H9 (cell line): ENCODE measurements around the gene MAPK14. TPM values are rescaled to one million over a fixed set of nuclear protein-coding genes. Genes with fewer than 3 reads are reported as not detected.

Source experiments
- DNase-seq: peaks from one replicate; pipeline ENCODE4 v3.0.0-alpha.2; 2017
- H2AFZ ChIP-seq: one replicate; pipeline ENCODE4 v1.6.1; 2013; ENCODE audit warnings: mild to moderate bottlenecking, low read length, control low read depth, moderate library complexity
- H2AK5ac ChIP-seq: 2 replicates; pipeline ENCODE4 v1.6.1; 2013; ENCODE audit warnings: low read length, control low read depth, mixed read lengths; ENCODE audit not compliant: insufficient read length
- H2BK120ac ChIP-seq: one replicate; pipeline ENCODE4 v1.6.1; 2013; ENCODE audit warnings: low read depth, mild to moderate bottlenecking, low read length, control low read depth, inconsistent platforms; ENCODE audit not compliant: poor library complexity, severe bottlenecking
- H2BK12ac ChIP-seq: 2 replicates; pipeline ENCODE4 v1.6.1; 2013; ENCODE audit warnings: low read length, control low read depth, mixed read lengths, low read depth; ENCODE audit not compliant: insufficient read length
- H2BK15ac ChIP-seq: 2 replicates; pipeline ENCODE4 v1.6.1; 2013; ENCODE audit warnings: low read depth, low read length, control low read depth
- H2BK20ac ChIP-seq: one replicate; pipeline ENCODE4 v1.6.1; 2013; ENCODE audit warnings: low read depth, mild to moderate bottlenecking, low read length, control low read depth, inconsistent platforms; ENCODE audit not compliant: poor library complexity, severe bottlenecking
- H2BK5ac ChIP-seq: 2 replicates; pipeline ENCODE4 v1.6.1; 2013; ENCODE audit warnings: low read length, control low read depth, mixed read lengths; ENCODE audit not compliant: insufficient read length
- H3K14ac ChIP-seq: 2 replicates; pipeline ENCODE4 v1.6.1; 2013; ENCODE audit warnings: low read length, control low read depth; ENCODE audit not compliant: insufficient read depth
- H3K18ac ChIP-seq: 2 replicates; pipeline ENCODE4 v1.6.1; 2013; ENCODE audit warnings: low read depth, mild to moderate bottlenecking, mixed read lengths, low read length, control low read depth; ENCODE audit not compliant: insufficient read length
- H3K23ac ChIP-seq: 2 replicates; pipeline ENCODE4 v1.6.1; 2013; ENCODE audit warnings: low read length, control low read depth, mixed read lengths, low read depth; ENCODE audit not compliant: insufficient read length
- H3K23me2 ChIP-seq: 2 replicates; pipeline ENCODE4 v1.6.1; 2013; ENCODE audit warnings: low read depth, mild to moderate bottlenecking, mixed read lengths, low read length, control low read depth; ENCODE audit not compliant: insufficient read length, poor library complexity, severe bottlenecking
- H3K27ac ChIP-seq: 2 replicates; pipeline ENCODE4 v1.5.1; 2013; ENCODE audit warnings: low read length, control low read depth, mixed read lengths, low read depth; ENCODE audit not compliant: insufficient read length
- H3K27me3 ChIP-seq: 2 replicates; pipeline ENCODE4 v1.6.1; 2013; ENCODE audit warnings: low read length, control low read depth, inconsistent platforms; ENCODE audit not compliant: insufficient read depth
- H3K4ac ChIP-seq: 2 replicates; pipeline ENCODE4 v1.6.1; 2013; ENCODE audit warnings: low read depth, mild to moderate bottlenecking, control low read depth, inconsistent platforms, low read length, moderate library complexity
- H3K4me1 ChIP-seq: 2 replicates; pipeline ENCODE4 v1.6.1; 2013; ENCODE audit warnings: low read length, control low read depth, inconsistent platforms; ENCODE audit not compliant: insufficient read depth
- H3K4me2 ChIP-seq: 2 replicates; pipeline ENCODE4 v1.6.1; 2013; ENCODE audit warnings: low read length, control low read depth, mixed read lengths; ENCODE audit not compliant: insufficient read length, insufficient read depth
- H3K56ac ChIP-seq: 2 replicates; pipeline ENCODE4 v1.6.1; 2013; ENCODE audit warnings: low read depth, mild to moderate bottlenecking, mixed read lengths, low read length, control low read depth; ENCODE audit not compliant: insufficient read length
- H3K79me1 ChIP-seq: 2 replicates; pipeline ENCODE4 v1.6.1; 2013; ENCODE audit warnings: low read depth, mild to moderate bottlenecking, moderate library complexity, low read length, control low read depth, inconsistent platforms; ENCODE audit not compliant: insufficient read depth, poor library complexity, severe bottlenecking
- H3K79me2 ChIP-seq: 2 replicates; pipeline ENCODE4 v1.6.1; 2013; ENCODE audit warnings: low read length, control low read depth, inconsistent platforms; ENCODE audit not compliant: insufficient read depth
- H3K9ac ChIP-seq: 2 replicates; pipeline ENCODE4 v1.6.1; 2013; ENCODE audit warnings: low read length, control low read depth, mixed read lengths; ENCODE audit not compliant: insufficient read length; ENCODE audit errors: extremely low read depth
- H3K9me3 ChIP-seq: one replicate; pipeline ENCODE4 v1.6.1; 2013; ENCODE audit warnings: low read depth, low read length, inconsistent platforms; ENCODE audit not compliant: control insufficient read depth
- H3T11ph ChIP-seq: one replicate; pipeline ENCODE4 v1.6.1; 2013; ENCODE audit warnings: mild to moderate bottlenecking, low read length, control low read depth, inconsistent platforms
- H4K20me1 ChIP-seq: one replicate; pipeline ENCODE4 v1.6.1; 2013; ENCODE audit not compliant: control insufficient read depth, insufficient read length, insufficient read depth
- H4K5ac ChIP-seq: 2 replicates; pipeline ENCODE4 v1.6.1; 2013; ENCODE audit warnings: low read depth, mild to moderate bottlenecking, mixed read lengths, low read length, control low read depth; ENCODE audit not compliant: insufficient read length
- H4K8ac ChIP-seq: replicated peaks from 2 replicates; pipeline ENCODE4 v1.6.1; 2013; ENCODE audit warnings: low read length, control low read depth, mixed read lengths, low read depth; ENCODE audit not compliant: insufficient read length
- H4K91ac ChIP-seq: 2 replicates; pipeline ENCODE4 v1.6.1; 2013; ENCODE audit warnings: low read depth, mild to moderate bottlenecking, moderate library complexity, mixed read lengths, low read length, control low read depth; ENCODE audit not compliant: insufficient read length
- H3K27ac Mint-ChIP-seq, 3 experiments: 2 replicates in 2 of 3; 3 replicates in 1 of 3; pipeline ENCODE4 v1.8.0; 2020 to 2021; ENCODE audit warnings: mixed read lengths in 3 of 3, mild to moderate bottlenecking in 1 of 3, moderate library complexity in 1 of 3
- H3K27me3 Mint-ChIP-seq: 2 replicates; pipeline ENCODE4 v1.8.0; 2021; ENCODE audit warnings: low read depth, mild to moderate bottlenecking, moderate library complexity, mixed read lengths
- H3K36me3 Mint-ChIP-seq, 3 experiments: 2 replicates in 2 of 3; 3 replicates in 1 of 3; pipeline ENCODE4 v1.8.0; 2020 to 2021; ENCODE audit warnings: low read depth in 3 of 3, mixed read lengths in 3 of 3; ENCODE audit not compliant: insufficient read depth in 1 of 3
- H3K4me1 Mint-ChIP-seq, 2 experiments: 2 replicates each; pipeline ENCODE4 v1.8.0; 2020; ENCODE audit warnings: mixed read lengths in 2 of 2
- H3K4me3 Mint-ChIP-seq, 2 experiments: 2 replicates in 1 of 2; 3 replicates in 1 of 2; pipeline ENCODE4 v1.8.0; 2020 to 2021; ENCODE audit warnings: mild to moderate bottlenecking in 2 of 2, mixed read lengths in 2 of 2, moderate library complexity in 1 of 2
- H3K9me3 Mint-ChIP-seq, 2 experiments: 2 replicates in 1 of 2; 3 replicates in 1 of 2; pipeline ENCODE4 v1.8.0; 2020; ENCODE audit warnings: mild to moderate bottlenecking in 2 of 2, mixed read lengths in 2 of 2, moderate library complexity in 1 of 2
- CTCF ChIP-seq: fragments of 200-600 bp; sonication (generic); conservative IDR thresholded peaks from 3 replicates; pipeline ENCODE4 v1.8.0; 2021; ENCODE audit warnings: antibody characterized with exemption, mild to moderate bottlenecking
- WGBS: extraction: QIAGEN DNeasy Blood & Tissue Kit; methylation state at CpG from one replicate; pipeline ENCODE4 v1.1.7; 2013; ENCODE audit warnings: missing lambda C conversion rate, low lambda C conversion rate, mixed read lengths; ENCODE audit not compliant: insufficient read length; ENCODE audit errors: extremely low coverage; 5-methylcytosine and 5-hydroxymethylcytosine counted together
- total RNA-seq: library from RNA; stranded (reverse); gene quantifications from 2 replicates; pipeline ENCODE4 v1.2.1, GENCODE V29; 2021

The MAPK14 gene
- total RNA-seq, 1 experiment from 2014 or later, result 40.5 TPM

- H3K79me2 ChIP-seq, result no peaks in the 10 kb centered on the region
- H4K20me1 ChIP-seq, result no peaks in the 10 kb centered on the region
- DNase-seq, result no peak
- H3K23ac ChIP-seq, result no peak overlapping the region
- H3K23me2 ChIP-seq, result no peaks in the 10 kb centered on the region
- no peaks in the 10 kb centered on the region for H3K27me3 ChIP-seq
- H3K18ac ChIP-seq, result no peak overlapping the region
- no peak overlapping the region for H2BK20ac ChIP-seq
- Mint-ChIP-seq H3K4me1 (no peaks in the 10 kb centered on the region), H3K4me3 (no peak overlapping the region), H3K36me3 (peaks cover 16 to 50% (median 37%) of the 10 kb centered on the region in 3 experiments), H3K27me3 (no peaks in the 10 kb centered on the region), H3K27ac (no peak overlapping the region), H3K9me3 (peaks cover 16 to 18% of the 10 kb centered on the region in 2 experiments)
- no peak overlapping the region for H3K9ac ChIP-seq
- no peak overlapping the region for H2AK5ac ChIP-seq
- no peak overlapping the region for H2BK15ac ChIP-seq
- H2BK120ac ChIP-seq, result no peak overlapping the region
- H3K4me2 ChIP-seq, result no peak overlapping the region
- no peak overlapping the region for H2BK5ac ChIP-seq
- no peak overlapping the region for H3K27ac ChIP-seq
- H2BK12ac ChIP-seq, result no peak overlapping the region
- no peak overlapping the region for H3K56ac ChIP-seq
- H3K4me1 ChIP-seq, result no peaks in the 10 kb centered on the region
- no peak overlapping the region for H2AFZ ChIP-seq
- no peak overlapping the region for H4K8ac ChIP-seq
- no peak overlapping the region for H3K4ac ChIP-seq
- no peak overlapping the region for H3K14ac ChIP-seq
- H4K5ac ChIP-seq, result no peak overlapping the region
- H4K91ac ChIP-seq, result no peak overlapping the region
- TF ChIP-seq CTCF, result no peak
- no peaks in the 10 kb centered on the region for H3K79me1 ChIP-seq
- no CpG with 5 or more reads among the region's 5 CpGs for WGBS
- no peaks in the 10 kb centered on the region for H3K9me3 ChIP-seq
- no peak overlapping the region for H3T11ph ChIP-seq
These were observed 61.4 kb downstream of the MAPK14 start for GRCh38 chr6:36089048-36089447.
